OCI-LY1 (cell line): Measurements from ENCODE around the gene HIRIP3.
"Not testable (repeated sequence)": the region's sequence is repeated elsewhere in the genome, so short reads cannot be mapped to it uniquely, and the experiment has no call there.

ENCODE experiments used
- H2AFZ ChIP-seq: fragments of 200-600 bp; sonication (generic), shearing (Covaris generic); 2 replicates; pipeline ENCODE4 v1.6.0; 2014; ENCODE audit warnings: antibody characterized with exemption, mild to moderate bottlenecking, low read length
- H3F3A ChIP-seq: fragments of 200-600 bp; sonication (generic), shearing (Covaris generic); 2 replicates; pipeline ENCODE4 v1.6.0; 2014; ENCODE audit warnings: mild to moderate bottlenecking, antibody characterized with exemption, low read length, moderate library complexity; ENCODE audit not compliant: insufficient read depth
- H3K27ac ChIP-seq: fragments of 200-600 bp; sonication (generic); 2 replicates; pipeline ENCODE4 v1.5.1; 2014; ENCODE audit warnings: low read length, mixed run types, mild to moderate bottlenecking, low read depth; ENCODE audit not compliant: poor library complexity, severe bottlenecking
- H3K27me3 ChIP-seq: fragments of 200-600 bp; sonication (generic); 2 replicates; pipeline ENCODE4 v1.6.0; 2014; ENCODE audit warnings: antibody characterized with exemption, mild to moderate bottlenecking, low read length, moderate library complexity; ENCODE audit not compliant: insufficient read depth
- H3K36me3 ChIP-seq: fragments of 200-600 bp; sonication (generic); 2 replicates; pipeline ENCODE4 v1.6.1; 2014; ENCODE audit warnings: mild to moderate bottlenecking, antibody characterized with exemption, low read length, moderate library complexity, mixed read lengths; ENCODE audit not compliant: insufficient read depth
- H3K4me1 ChIP-seq: fragments of 200-600 bp; sonication (generic); 2 replicates; pipeline ENCODE4 v1.5.1; 2014; ENCODE audit warnings: mild to moderate bottlenecking, low read length, moderate library complexity; ENCODE audit not compliant: insufficient read depth, severe bottlenecking
- H3K4me2 ChIP-seq: fragments of 200-600 bp; sonication (generic), shearing (Covaris generic); 2 replicates; pipeline ENCODE4 v1.6.1; 2014; ENCODE audit warnings: low read length
- H3K4me3 ChIP-seq: fragments of 200-600 bp; sonication (generic); 2 replicates; pipeline ENCODE4 v1.5.1; 2014; ENCODE audit warnings: low read length, low read depth, mild to moderate bottlenecking, mixed read lengths; ENCODE audit not compliant: poor library complexity, severe bottlenecking
- H3K79me2 ChIP-seq: fragments of 200-600 bp; shearing (Covaris generic); 2 replicates; pipeline ENCODE4 v1.6.1; 2016; ENCODE audit warnings: mixed run types, low read length, mixed read lengths; ENCODE audit not compliant: insufficient read depth
- H3K9ac ChIP-seq: fragments of 200-600 bp; sonication (generic), shearing (Covaris generic); 2 replicates; pipeline ENCODE4 v1.6.1; 2014; ENCODE audit warnings: mild to moderate bottlenecking, low read length, mixed read lengths
- H3K9me2 ChIP-seq: fragments of 200-600 bp; sonication (generic), shearing (Covaris generic); 2 replicates; pipeline ENCODE4 v1.6.1; 2014; ENCODE audit warnings: low read depth, mild to moderate bottlenecking, low read length, mixed read lengths
- H3K9me3 ChIP-seq: fragments of 200-600 bp; shearing (Covaris generic); 2 replicates; pipeline ENCODE4 v1.6.1; 2014; ENCODE audit warnings: low read length, mixed read lengths
- H4K20me1 ChIP-seq: fragments of 200-600 bp; sonication (generic), shearing (Covaris generic); 2 replicates; pipeline ENCODE4 v1.6.0; 2016; ENCODE audit warnings: mild to moderate bottlenecking, low read length; ENCODE audit not compliant: insufficient read depth
- EZH2 ChIP-seq: fragments of 200-600 bp; sonication (generic), shearing (Covaris generic); IDR thresholded peaks from 2 replicates; pipeline ENCODE4 v1.8.0; 2017; ENCODE audit warnings: borderline replicate concordance, mixed run types, mild to moderate bottlenecking, antibody characterized with exemption, low read length, moderate library complexity, mixed read lengths
- TF ChIP-seq, protein P1 (sequence below): fragments of 200-600 bp; sonication (generic), shearing (Covaris generic); IDR thresholded peaks from 2 replicates; pipeline ENCODE4 v1.5.1; 2017; ENCODE audit warnings: mild to moderate bottlenecking, antibody characterized with exemption, low read length, moderate library complexity, mixed read lengths

HIRIP3 gene, protein sequence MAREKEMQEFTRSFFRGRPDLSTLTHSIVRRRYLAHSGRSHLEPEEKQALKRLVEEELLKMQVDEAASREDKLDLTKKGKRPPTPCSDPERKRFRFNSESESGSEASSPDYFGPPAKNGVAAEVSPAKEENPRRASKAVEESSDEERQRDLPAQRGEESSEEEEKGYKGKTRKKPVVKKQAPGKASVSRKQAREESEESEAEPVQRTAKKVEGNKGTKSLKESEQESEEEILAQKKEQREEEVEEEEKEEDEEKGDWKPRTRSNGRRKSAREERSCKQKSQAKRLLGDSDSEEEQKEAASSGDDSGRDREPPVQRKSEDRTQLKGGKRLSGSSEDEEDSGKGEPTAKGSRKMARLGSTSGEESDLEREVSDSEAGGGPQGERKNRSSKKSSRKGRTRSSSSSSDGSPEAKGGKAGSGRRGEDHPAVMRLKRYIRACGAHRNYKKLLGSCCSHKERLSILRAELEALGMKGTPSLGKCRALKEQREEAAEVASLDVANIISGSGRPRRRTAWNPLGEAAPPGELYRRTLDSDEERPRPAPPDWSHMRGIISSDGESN

DNA sequence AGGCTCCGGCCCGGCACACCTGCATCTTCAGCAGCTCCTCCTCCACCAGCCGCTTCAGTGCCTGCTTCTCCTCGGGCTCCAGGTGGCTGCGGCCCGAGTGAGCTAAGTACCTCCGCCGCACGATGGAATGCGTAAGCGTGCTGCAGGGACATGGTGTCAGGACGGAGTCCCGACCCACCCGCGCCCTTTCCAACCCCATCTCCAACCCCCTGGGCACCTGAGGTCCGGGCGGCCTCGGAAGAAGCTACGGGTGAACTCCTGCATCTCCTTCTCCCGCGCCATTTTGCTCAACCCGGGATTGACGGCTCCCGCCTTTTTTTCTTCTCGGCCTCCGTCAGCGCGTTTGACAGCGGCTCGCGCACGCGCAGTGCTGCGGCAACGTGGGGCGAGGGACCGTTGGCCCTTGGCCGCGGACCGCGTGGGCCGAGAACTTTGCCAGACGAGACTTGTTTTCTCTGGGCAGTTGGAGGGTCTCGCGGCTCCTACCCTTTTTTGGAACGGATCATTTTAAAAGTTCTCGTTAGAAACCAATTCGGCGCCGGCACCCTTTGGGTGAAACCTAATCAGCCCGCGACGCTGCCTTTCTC is at the start of gene HIRIP3:
Gene HIRIP3, minus strand, starts transcription at position 294 of the 587 bp plus-strand sequence. Its CDS starts 12 bp downstream, at position 282.
- H3K4me2 ChIP-seq = peak within 1 kb of the TSS; percentile 74
- H3F3A ChIP-seq = no peaks in the 10 kb centered on the region
- peak within 1 kb of the TSS; percentile 84 for H3K9ac ChIP-seq
- H4K20me1 ChIP-seq = no peaks in the 10 kb centered on the region
- no peaks in the 10 kb centered on the region for H3K79me2 ChIP-seq
- no peaks in the 10 kb centered on the region for H3K9me3 ChIP-seq
- H3K4me1 ChIP-seq = peaks cover 27% of the 10 kb centered on the region
- H3K36me3 ChIP-seq = peaks cover 53% of the 10 kb centered on the region
- no peaks in the 10 kb centered on the region for H3K27me3 ChIP-seq
- no peak within 1 kb of the TSS for H2AFZ ChIP-seq
- no peaks in the 10 kb centered on the region for H3K9me2 ChIP-seq
- TF ChIP-seq EZH2 = no peak
- TF ChIP-seq, protein P1, sequence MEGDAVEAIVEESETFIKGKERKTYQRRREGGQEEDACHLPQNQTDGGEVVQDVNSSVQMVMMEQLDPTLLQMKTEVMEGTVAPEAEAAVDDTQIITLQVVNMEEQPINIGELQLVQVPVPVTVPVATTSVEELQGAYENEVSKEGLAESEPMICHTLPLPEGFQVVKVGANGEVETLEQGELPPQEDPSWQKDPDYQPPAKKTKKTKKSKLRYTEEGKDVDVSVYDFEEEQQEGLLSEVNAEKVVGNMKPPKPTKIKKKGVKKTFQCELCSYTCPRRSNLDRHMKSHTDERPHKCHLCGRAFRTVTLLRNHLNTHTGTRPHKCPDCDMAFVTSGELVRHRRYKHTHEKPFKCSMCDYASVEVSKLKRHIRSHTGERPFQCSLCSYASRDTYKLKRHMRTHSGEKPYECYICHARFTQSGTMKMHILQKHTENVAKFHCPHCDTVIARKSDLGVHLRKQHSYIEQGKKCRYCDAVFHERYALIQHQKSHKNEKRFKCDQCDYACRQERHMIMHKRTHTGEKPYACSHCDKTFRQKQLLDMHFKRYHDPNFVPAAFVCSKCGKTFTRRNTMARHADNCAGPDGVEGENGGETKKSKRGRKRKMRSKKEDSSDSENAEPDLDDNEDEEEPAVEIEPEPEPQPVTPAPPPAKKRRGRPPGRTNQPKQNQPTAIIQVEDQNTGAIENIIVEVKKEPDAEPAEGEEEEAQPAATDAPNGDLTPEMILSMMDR = no peak
- peak within 1 kb of the TSS; percentile 84 for H3K4me3 ChIP-seq
- H3K27ac ChIP-seq = peak within 1 kb of the TSS; percentile 89

GRCh38 chr16:30041841-30042240 is 46.4 kb upstream of the HIRIP3 start:
- Histone ChIP-seq H3K9me3 (no peaks in the 10 kb centered on the region), H3K79me2 (no peaks in the 10 kb centered on the region), H3K4me2 (no peak overlapping the region), H3F3A (no peaks in the 10 kb centered on the region), H3K9ac (no peak overlapping the region), H4K20me1 (no peaks in the 10 kb centered on the region), H3K27ac (no peak overlapping the region), H2AFZ (no peak overlapping the region), H3K27me3 (no peaks in the 10 kb centered on the region), H3K4me1 (no peaks in the 10 kb centered on the region), H3K4me3 (no peak overlapping the region), H3K9me2 (no peaks in the 10 kb centered on the region), H3K36me3 (no peaks in the 10 kb centered on the region)
- TF ChIP-seq, protein P1 = peak; percentile 38
- TF ChIP-seq EZH2 = no peak

DNA sequence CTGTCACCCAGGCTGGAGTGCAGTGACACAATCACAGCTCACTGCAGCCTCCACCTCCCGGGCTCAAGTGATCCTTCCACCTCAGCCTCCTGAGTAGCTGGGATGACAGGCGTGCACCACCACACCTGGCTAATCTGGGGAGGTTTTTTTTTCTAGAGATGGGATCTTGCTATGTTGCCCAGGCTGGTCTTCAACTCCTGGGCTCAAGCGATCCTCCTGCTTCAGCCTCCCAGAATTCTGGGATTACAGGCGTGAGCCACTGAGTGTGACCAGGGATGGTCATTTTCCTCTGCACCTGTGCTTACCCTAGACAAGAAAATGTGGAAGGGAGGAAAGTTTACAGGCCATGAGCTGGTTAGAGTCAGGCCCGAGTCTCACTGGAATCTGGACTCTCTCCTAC is 45.3 kb upstream of the HIRIP3 start:
- not testable (repeated sequence) for H3K9ac ChIP-seq

More for the DNA sequence above, 45.3 kb upstream of the HIRIP3 start:
- not testable (repeated sequence) for H3K4me2 ChIP-seq, H3K9me3 ChIP-seq, H3K36me3 ChIP-seq, H3K27me3 ChIP-seq, H2AFZ ChIP-seq, H3K27ac ChIP-seq, H3K4me3 ChIP-seq, H4K20me1 ChIP-seq, H3K4me1 ChIP-seq, H3K9me2 ChIP-seq, H3F3A ChIP-seq, H3K79me2 ChIP-seq
